Measurements from ENCODE around the gene ZBTB40.

DNA sequence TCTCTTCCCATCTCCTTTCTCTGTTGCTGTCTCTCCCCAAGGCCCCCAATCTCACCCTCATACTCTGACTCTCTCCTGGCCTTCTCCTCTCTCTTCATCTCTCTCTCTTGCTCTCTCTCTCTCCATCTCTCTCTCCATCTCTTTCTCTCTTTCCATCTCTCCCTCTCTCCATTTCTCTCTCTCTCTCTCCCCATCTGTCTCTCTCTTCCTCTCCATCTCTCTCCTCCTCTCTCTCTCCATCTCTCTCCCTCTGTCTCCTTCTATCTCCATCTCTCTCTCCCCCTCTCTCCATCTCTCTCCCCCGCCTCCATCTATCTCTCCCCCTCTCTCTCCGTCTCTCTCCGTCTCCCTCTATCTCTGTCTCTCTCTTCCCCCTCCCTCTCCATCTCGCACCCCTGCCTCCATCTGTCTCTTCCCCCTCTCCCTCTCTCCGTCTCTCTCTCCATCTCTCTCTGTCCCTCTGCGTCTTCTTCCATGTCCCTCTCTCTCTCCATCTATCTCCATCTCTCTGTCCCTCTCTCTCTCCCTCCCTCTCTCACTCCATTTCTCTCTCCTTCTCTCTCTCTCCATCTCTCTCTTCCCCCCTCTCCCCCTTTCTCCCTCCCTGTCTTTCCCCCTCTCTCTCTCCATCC is 95.7 kb downstream of the ZBTB40 start:
- TF ChIP-seq, protein P1, sequence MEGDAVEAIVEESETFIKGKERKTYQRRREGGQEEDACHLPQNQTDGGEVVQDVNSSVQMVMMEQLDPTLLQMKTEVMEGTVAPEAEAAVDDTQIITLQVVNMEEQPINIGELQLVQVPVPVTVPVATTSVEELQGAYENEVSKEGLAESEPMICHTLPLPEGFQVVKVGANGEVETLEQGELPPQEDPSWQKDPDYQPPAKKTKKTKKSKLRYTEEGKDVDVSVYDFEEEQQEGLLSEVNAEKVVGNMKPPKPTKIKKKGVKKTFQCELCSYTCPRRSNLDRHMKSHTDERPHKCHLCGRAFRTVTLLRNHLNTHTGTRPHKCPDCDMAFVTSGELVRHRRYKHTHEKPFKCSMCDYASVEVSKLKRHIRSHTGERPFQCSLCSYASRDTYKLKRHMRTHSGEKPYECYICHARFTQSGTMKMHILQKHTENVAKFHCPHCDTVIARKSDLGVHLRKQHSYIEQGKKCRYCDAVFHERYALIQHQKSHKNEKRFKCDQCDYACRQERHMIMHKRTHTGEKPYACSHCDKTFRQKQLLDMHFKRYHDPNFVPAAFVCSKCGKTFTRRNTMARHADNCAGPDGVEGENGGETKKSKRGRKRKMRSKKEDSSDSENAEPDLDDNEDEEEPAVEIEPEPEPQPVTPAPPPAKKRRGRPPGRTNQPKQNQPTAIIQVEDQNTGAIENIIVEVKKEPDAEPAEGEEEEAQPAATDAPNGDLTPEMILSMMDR (IDR thresholded peaks at IDR 0.05; ENCODE audit: insufficient read depth, low read length, poor library complexity, severe bottlenecking) = no peak
- no peak for TF ChIP-seq EZH2phosphoT487 (conservative IDR thresholded peaks at IDR 0.05; ENCODE audit: low read length)
